HCT116 (cell line): ENCODE results near the gene PCDH15. TPM values are rescaled to one million over a fixed set of nuclear protein-coding genes. Genes with fewer than 3 reads are reported as not detected.

Source experiments
- ATAC-seq: fragments of 200-7000 bp; cut with Tn5 transposase; 2 replicates; pipeline ENCODE4 v1.9.1; 2020; ENCODE audit warnings: mild to moderate bottlenecking, moderate library complexity
- BruUV-seq: library from RNA; stranded (reverse); fragments of 400-500 nt; replicated peaks from 2 replicates; lab custom pipeline; 2021; lab: Mats Ljungman, UMichigan
- CTCF ChIA-PET: fragments of 300-600 bp; sonication (Branson Sonifier 250); formaldehyde crosslinking; loops from one replicate; lab custom pipeline; 2021; ENCODE audit warnings: antibody characterized with exemption; lab: Charles Lee
- POLR2A ChIA-PET: fragments of 300-600, 350-600 bp; sonication (Branson Sonifier 250); formaldehyde crosslinking; loops from one replicate; lab custom pipeline; 2021; ENCODE audit warnings: antibody characterized with exemption; lab: Charles Lee
- RAD21 ChIA-PET, 2 experiments: fragments of 300-600 bp; sonication (Branson Sonifier 250); formaldehyde crosslinking; loops; one replicate each; lab custom pipeline; 2023; ENCODE audit warnings: low total read pairs in 2 of 2; ENCODE audit not compliant: uncharacterized antibody in 2 of 2, unreplicated experiment in 2 of 2, low non-redundant PET in 1 of 2; lab: Charles Lee
- DNase-seq: peaks from one replicate; pipeline ENCODE4 v3.0.0-alpha.2; 2010; ENCODE audit warnings: low read depth, low spot score
- H2AFZ ChIP-seq: fragments of 200-600 bp; shearing (Covaris generic), sonication (generic); 2 replicates; pipeline ENCODE4 v1.6.1; 2017; ENCODE audit warnings: low read depth, mixed run types, mixed read lengths, antibody characterized with exemption, low read length; ENCODE audit not compliant: poor library complexity, severe bottlenecking
- H3K27ac ChIP-seq: 2 replicates; pipeline ENCODE4 v1.5.1; 2012; ENCODE audit warnings: low read depth, low read length
- H3K27me3 ChIP-seq: fragments of 200-600 bp; sonication (generic); 2 replicates; pipeline ENCODE4 v1.6.1; 2016; ENCODE audit warnings: mixed run types, low read length, mixed read lengths; ENCODE audit not compliant: insufficient read depth
- H3K36me3 ChIP-seq, 2 experiments: fragments of 200-500 bp in 1 of 2; fragments of 200-600 bp in 1 of 2; sonication (Bioruptor generic) in 1 of 2; sonication (generic) in 1 of 2; 2 replicates each; pipeline versions ENCODE4 v1.5.1 to v1.6.1; 2014 to 2016; ENCODE audit warnings: low read length in 2 of 2, inconsistent platforms in 1 of 2, mixed read lengths in 1 of 2, mixed run types in 1 of 2; ENCODE audit not compliant: insufficient read depth in 2 of 2, control insufficient read depth in 1 of 2
- H3K4me1 ChIP-seq, 2 experiments: fragments of 200-600 bp in 1 of 2; sonication (generic) in 1 of 2; 2 replicates each; pipeline versions ENCODE4 v1.5.1 to v1.6.1; 2012 to 2017; ENCODE audit warnings: low read length in 2 of 2, inconsistent platforms in 1 of 2, mild to moderate bottlenecking in 1 of 2, mixed read lengths in 1 of 2, mixed run types in 1 of 2, moderate library complexity in 1 of 2; ENCODE audit not compliant: insufficient read depth in 2 of 2, control insufficient read depth in 1 of 2
- H3K4me2 ChIP-seq: fragments of 200-600 bp; sonication (generic); 2 replicates; pipeline ENCODE4 v1.6.1; 2017; ENCODE audit warnings: mixed run types, low read length, mixed read lengths
- H3K4me3 ChIP-seq, 2 experiments: fragments of 200-600 bp in 1 of 2; sonication (generic) in 1 of 2; replicated peaks in 1 of 2; 2 replicates each; pipeline ENCODE4 v1.5.1; 2011 to 2016; ENCODE audit warnings: low read length in 2 of 2, control low read depth in 1 of 2, low read depth in 1 of 2, mild to moderate bottlenecking in 1 of 2, mixed read lengths in 1 of 2, mixed run types in 1 of 2
- H3K79me2 ChIP-seq: fragments of 200-600 bp; sonication (generic); 2 replicates; pipeline ENCODE4 v1.6.1; 2017; ENCODE audit warnings: mild to moderate bottlenecking, mixed run types, low read length, moderate library complexity, mixed read lengths; ENCODE audit not compliant: insufficient read depth
- H3K9ac ChIP-seq: fragments of 200-600 bp; sonication (generic); 2 replicates; pipeline ENCODE4 v1.6.1; 2016; ENCODE audit warnings: low read length, mixed read lengths
- H3K9me2 ChIP-seq: fragments of 200-600 bp; sonication (generic), shearing (Covaris generic); 2 replicates; pipeline ENCODE4 v1.6.1; 2017; ENCODE audit warnings: mixed run types, mild to moderate bottlenecking, moderate library complexity; ENCODE audit not compliant: insufficient read depth
- H3K9me3 ChIP-seq, 2 experiments: fragments of 200-500 bp in 1 of 2; fragments of 200-600 bp in 1 of 2; sonication (Bioruptor generic) in 1 of 2; sonication (generic) in 1 of 2; 2 replicates each; pipeline ENCODE4 v1.6.1; 2014 to 2017; ENCODE audit warnings: low read length in 2 of 2, mixed read lengths in 2 of 2, inconsistent platforms in 1 of 2, low read depth in 1 of 2, mild to moderate bottlenecking in 1 of 2, mixed run types in 1 of 2, moderate library complexity in 1 of 2; ENCODE audit not compliant: control insufficient read depth in 1 of 2, insufficient read depth in 1 of 2
- H4K20me1 ChIP-seq: fragments of 200-600 bp; sonication (generic), shearing (Covaris generic); 2 replicates; pipeline ENCODE4 v1.6.1; 2017; ENCODE audit warnings: mixed run types, mild to moderate bottlenecking, moderate library complexity; ENCODE audit not compliant: insufficient read depth
- CBX3 ChIP-seq: IDR thresholded peaks from 2 replicates; pipeline ENCODE4 v1.6.1; 2012; ENCODE audit warnings: low read depth
- ELF1 ChIP-seq: IDR thresholded peaks from 2 replicates; pipeline ENCODE4 v1.6.1; 2012; ENCODE audit warnings: low read depth, borderline replicate concordance
- EZH2 ChIP-seq: fragments of 200-600 bp; sonication (generic); IDR thresholded peaks from 2 replicates; pipeline ENCODE4 v1.6.1; 2017; ENCODE audit warnings: antibody characterized with exemption, mixed run types
- FOSL1 ChIP-seq: IDR thresholded peaks from 2 replicates; pipeline ENCODE4 v1.6.1; 2012; ENCODE audit warnings: low read depth
- intact Hi-C: fragments of 100-400 bp; cut with micrococcal nuclease; formaldehyde crosslinking; loops from 2 replicates; pipeline ENCODE4 v1.10.0; 2022
- total RNA-seq: library from RNA; stranded (reverse); gene quantifications from one replicate; pipeline ENCODE4 v1.2.1, GENCODE V29; 2021; ENCODE audit not compliant: unreplicated experiment

Gene PCDH15
- total RNA-seq, 1 experiment from 2014 or later: not detected

GRCh38 chr10:54262726-54263125 lies 538.3 kb downstream of the PCDH15 start:
- no peak overlapping the region for H3K4me3 ChIP-seq
- intact Hi-C loops: no loop called here
- TF ChIP-seq ELF1 (no peak), FOSL1 (no peak), CBX3 (no peak)

GRCh38 chr10:54259104-54259503 lies 541.9 kb downstream of the PCDH15 start:
- H3K4me2 ChIP-seq: no peak overlapping the region
- H3K27ac ChIP-seq: no peak overlapping the region
- RAD21 ChIA-PET: no interaction called here
- H3K79me2 ChIP-seq: no peaks in the 10 kb centered on the region
- no peak for DNase-seq
- H3K9ac ChIP-seq: no peak overlapping the region
- H2AFZ ChIP-seq: no peak overlapping the region
- POLR2A ChIA-PET: no interaction called here
- intact Hi-C loops: no loop called here
- no peaks in the 10 kb centered on the region for H3K36me3 ChIP-seq
- no peaks in the 10 kb centered on the region for H3K27me3 ChIP-seq
- ATAC-seq: no peak
- no peaks in the 10 kb centered on the region for H3K9me2 ChIP-seq
- H4K20me1 ChIP-seq: no peaks in the 10 kb centered on the region
- peaks cover 11 to 13% of the 10 kb centered on the region in 2 experiments; a peak in 3 of 4 replicates for H3K9me3 ChIP-seq
- no peak overlapping the region for H3K4me3 ChIP-seq
- CTCF ChIA-PET: no interaction called here
- no TSS peak for BruUV-seq
- TF ChIP-seq EZH2 (no peak), FOSL1 (no peak)
- no peaks in the 10 kb centered on the region for H3K4me1 ChIP-seq

More at GRCh38 chr10:54262726-54263125, 538.3 kb downstream of the PCDH15 start:
- ChIA-PET RAD21 (no interaction called here), CTCF (no interaction called here), POLR2A (no interaction called here)
- Histone ChIP-seq H3K9me3 (peaks cover 3 to 9% of the 10 kb centered on the region in 2 experiments; a peak in 3 of 4 replicates), H2AFZ (no peak overlapping the region), H4K20me1 (no peaks in the 10 kb centered on the region), H3K9ac (no peak overlapping the region), H3K9me2 (no peaks in the 10 kb centered on the region), H3K79me2 (no peaks in the 10 kb centered on the region), H3K4me2 (no peak overlapping the region), H3K4me1 (no peaks in the 10 kb centered on the region), H3K27me3 (no peaks in the 10 kb centered on the region), H3K36me3 (no peaks in the 10 kb centered on the region), H3K27ac (no peak overlapping the region)
- DNase-seq (no peak), ATAC-seq (no peak)
- BruUV-seq: no TSS peak
